SK-N-SH treated with all-trans-retinoic acid at 6 μM for 48 hours (cell line): ENCODE measurements around the gene PRCP.

ENCODE experiments used
- ATAC-seq: fragments of 200-7000 bp; cut with Tn5 transposase; 3 replicates; pipeline ENCODE4 v1.9.1; 2020; ENCODE audit warnings: mild to moderate bottlenecking, moderate library complexity
- ARNTL ChIP-seq: fragments of 450-650 bp; formaldehyde crosslinking; IDR thresholded peaks from 2 replicates; pipeline ENCODE4 v1.5.0; 2020; ENCODE audit warnings: low read depth, mild to moderate bottlenecking, moderate library complexity, borderline replicate concordance
- CSDC2 ChIP-seq: fragments of 250-450 bp; sonication (Bioruptor Pico); IDR thresholded peaks from 2 replicates; pipeline ENCODE4 v1.5.0; 2020; ENCODE audit warnings: mild to moderate bottlenecking, moderate library complexity
- ESRRG ChIP-seq: fragments of 250-450 bp; sonication (Bioruptor Pico); IDR thresholded peaks from 2 replicates; pipeline ENCODE4 v1.6.1; 2021; ENCODE audit warnings: mild to moderate bottlenecking
- GLIS3 ChIP-seq: fragments of 250-450 bp; sonication (Bioruptor Pico); IDR thresholded peaks from 2 replicates; pipeline ENCODE4 v1.5.0; 2020; ENCODE audit warnings: mild to moderate bottlenecking, moderate library complexity
- ISL1 ChIP-seq: fragments of 250-450 bp; sonication (Bioruptor Pico); IDR thresholded peaks from 2 replicates; pipeline ENCODE4 v2.1.2; 2022; ENCODE audit warnings: mild to moderate bottlenecking, moderate library complexity
- OSR1 ChIP-seq: fragments of 250-450 bp; sonication (Bioruptor Pico); IDR thresholded peaks from 2 replicates; pipeline ENCODE4 v1.8.0; 2022; ENCODE audit warnings: moderate library complexity, mild to moderate bottlenecking, inconsistent platforms
- PPARA ChIP-seq: fragments of 250-450 bp; sonication (Bioruptor Pico); IDR thresholded peaks from 2 replicates; pipeline ENCODE4 v1.5.0; 2020; ENCODE audit warnings: mild to moderate bottlenecking, borderline replicate concordance
- RARB ChIP-seq: fragments of 250-450 bp; sonication (Bioruptor Pico); IDR thresholded peaks from 2 replicates; pipeline ENCODE4 v1.8.0; 2021; ENCODE audit warnings: mild to moderate bottlenecking, moderate library complexity
- SNAI2 ChIP-seq: fragments of 250-450 bp; sonication (Bioruptor Pico); IDR thresholded peaks from 2 replicates; pipeline ENCODE4 v1.5.0; 2020; ENCODE audit warnings: mild to moderate bottlenecking, moderate library complexity
- TCF4 ChIP-seq: fragments of 250-450 bp; sonication (Bioruptor Pico); IDR thresholded peaks from 2 replicates; pipeline ENCODE4 v1.8.0; 2021; ENCODE audit warnings: mild to moderate bottlenecking, moderate library complexity, borderline replicate concordance
- TOX ChIP-seq: fragments of 250-450 bp; sonication (Bioruptor Pico); IDR thresholded peaks from 2 replicates; pipeline ENCODE4 v1.8.0; 2021; ENCODE audit warnings: mild to moderate bottlenecking, moderate library complexity, borderline replicate concordance
- ZC3H10 ChIP-seq: fragments of 250-450 bp; sonication (Bioruptor Pico); IDR thresholded peaks from 2 replicates; pipeline ENCODE4 v1.5.1; 2021; ENCODE audit warnings: mild to moderate bottlenecking, moderate library complexity
- ZNF565 ChIP-seq: fragments of 450-650 bp; formaldehyde crosslinking; conservative IDR thresholded peaks from 2 replicates; pipeline ENCODE4 v1.5.0; 2020; ENCODE audit warnings: low read depth, mild to moderate bottlenecking, moderate library complexity
- ZNF70 ChIP-seq: fragments of 450-650 bp; formaldehyde crosslinking; IDR thresholded peaks from 2 replicates; pipeline ENCODE4 v1.5.0; 2020; ENCODE audit warnings: mild to moderate bottlenecking, moderate library complexity
- TF ChIP-seq, protein P1 (sequence below): fragments of 250-450 bp; sonication (Bioruptor Pico); IDR thresholded peaks from 2 replicates; pipeline ENCODE4 v1.5.1; 2020; ENCODE audit warnings: low read depth, mild to moderate bottlenecking, moderate library complexity
- TF ChIP-seq, protein P2 (sequence below): fragments of 250-450 bp; sonication (Bioruptor Pico); IDR thresholded peaks from 2 replicates; pipeline ENCODE4 v1.8.0; 2021; ENCODE audit warnings: low read depth, mild to moderate bottlenecking, moderate library complexity, borderline replicate concordance
- TF ChIP-seq, protein P3 (sequence below): fragments of 250-450 bp; sonication (Bioruptor Pico); IDR thresholded peaks from 2 replicates; pipeline ENCODE4 v1.5.0; 2020; ENCODE audit warnings: mild to moderate bottlenecking, moderate library complexity
- TF ChIP-seq, protein P4 (sequence below): fragments of 250-450 bp; sonication (Bioruptor Pico); IDR thresholded peaks from 2 replicates; pipeline ENCODE4 v1.5.1; 2021; ENCODE audit warnings: mild to moderate bottlenecking, moderate library complexity
- TF ChIP-seq, protein P5 (sequence below): fragments of 250-450 bp; sonication (Bioruptor Pico); IDR thresholded peaks from 2 replicates; pipeline ENCODE4 v1.8.0; 2020; ENCODE audit warnings: mild to moderate bottlenecking, moderate library complexity, borderline replicate concordance

The PRCP gene

DNA sequence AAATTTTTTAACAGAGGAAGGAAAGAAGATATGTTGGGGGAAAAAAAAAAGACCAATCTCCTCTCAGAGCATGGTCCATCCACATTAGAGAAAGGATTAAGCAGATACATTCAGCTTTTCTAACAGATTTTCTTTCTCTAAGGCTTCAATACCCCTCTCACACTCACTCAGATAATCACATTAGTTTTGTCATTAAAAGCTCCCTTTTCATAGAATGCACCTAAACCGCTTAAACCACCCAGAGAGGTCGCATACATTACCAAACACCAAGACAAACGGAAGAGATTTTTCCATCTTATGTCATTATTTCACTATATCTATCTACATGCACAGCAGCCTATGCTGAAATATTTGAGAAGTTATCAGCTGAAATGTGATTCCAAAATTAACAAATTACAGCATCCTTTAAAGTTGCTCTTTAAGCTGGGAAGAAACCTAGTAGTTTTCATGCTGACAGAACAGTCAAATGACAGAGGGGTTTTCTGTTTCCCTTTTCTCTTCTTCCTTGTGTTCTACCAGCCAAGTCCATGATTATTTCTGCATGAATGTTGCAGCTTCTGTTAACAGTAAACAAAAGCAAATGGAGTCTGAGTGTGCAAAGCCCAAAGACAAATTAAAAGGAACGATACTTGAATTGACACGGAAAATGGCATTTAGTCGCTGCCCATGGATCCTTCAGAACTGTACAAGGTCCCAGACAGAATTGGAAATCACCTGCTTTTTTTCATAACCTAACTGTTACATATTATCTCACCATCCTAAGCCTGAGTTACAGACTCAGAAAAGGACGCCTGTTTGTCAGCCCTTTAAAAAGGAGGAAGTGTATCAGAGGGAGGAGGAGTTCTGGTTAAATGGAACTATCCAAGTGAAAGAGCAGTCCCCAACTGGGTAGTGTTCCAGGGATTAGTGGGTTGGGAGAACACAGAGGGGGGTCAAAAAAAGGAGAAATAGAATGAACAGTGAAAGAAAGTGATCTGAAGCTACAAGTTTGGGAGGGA, 54.6 kb downstream of the PRCP start:
- ATAC-seq, result no peak
- no peak for TF ChIP-seq ZNF565 (CRISPR knock-in tag)
- no peak for TF ChIP-seq OSR1 (CRISPR knock-in tag)
- TF ChIP-seq TCF4 (CRISPR knock-in tag), result no peak
- TF ChIP-seq, protein P1, sequence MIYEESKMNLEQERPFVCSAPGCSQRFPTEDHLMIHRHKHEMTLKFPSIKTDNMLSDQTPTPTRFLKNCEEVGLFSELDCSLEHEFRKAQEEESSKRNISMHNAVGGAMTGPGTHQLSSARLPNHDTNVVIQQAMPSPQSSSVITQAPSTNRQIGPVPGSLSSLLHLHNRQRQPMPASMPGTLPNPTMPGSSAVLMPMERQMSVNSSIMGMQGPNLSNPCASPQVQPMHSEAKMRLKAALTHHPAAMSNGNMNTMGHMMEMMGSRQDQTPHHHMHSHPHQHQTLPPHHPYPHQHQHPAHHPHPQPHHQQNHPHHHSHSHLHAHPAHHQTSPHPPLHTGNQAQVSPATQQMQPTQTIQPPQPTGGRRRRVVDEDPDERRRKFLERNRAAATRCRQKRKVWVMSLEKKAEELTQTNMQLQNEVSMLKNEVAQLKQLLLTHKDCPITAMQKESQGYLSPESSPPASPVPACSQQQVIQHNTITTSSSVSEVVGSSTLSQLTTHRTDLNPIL (CRISPR knock-in tag), result no peak
- no peak for TF ChIP-seq CSDC2 (CRISPR knock-in tag)

DNA sequence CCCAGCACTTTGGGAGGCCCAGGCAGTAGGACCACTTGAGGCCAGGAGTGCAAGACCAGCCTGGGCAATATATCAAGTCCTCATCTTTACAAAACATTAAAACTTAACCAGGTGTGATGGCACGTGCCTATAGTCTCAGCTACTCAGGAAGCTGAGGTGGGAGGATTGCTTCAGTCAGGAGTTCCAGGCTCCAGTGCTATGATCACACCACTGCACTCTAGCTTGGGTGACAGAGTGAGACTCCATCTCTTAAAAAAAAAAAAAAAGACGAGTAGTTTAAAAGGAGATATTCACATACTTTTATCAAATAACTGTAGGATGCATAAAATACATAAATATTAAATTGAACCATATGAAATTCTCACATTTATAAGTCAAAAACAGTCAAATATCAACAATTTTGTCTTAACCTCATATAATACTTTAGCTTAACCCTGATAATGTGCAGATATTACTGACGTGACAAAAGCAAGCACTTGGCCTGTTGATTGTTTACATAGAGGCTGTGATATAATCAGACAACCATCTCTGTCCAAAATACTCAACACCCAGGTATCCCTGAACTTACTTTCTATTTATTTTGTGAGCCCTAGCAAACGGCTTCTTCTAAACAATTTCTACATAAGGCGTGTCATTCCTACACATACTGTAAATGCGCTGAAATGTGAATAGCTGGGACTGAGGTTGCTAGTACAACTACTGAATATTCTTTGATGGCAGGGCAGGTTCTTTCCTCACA, 57.0 kb downstream of the PRCP start:
- ATAC-seq, result no peak

DNA sequence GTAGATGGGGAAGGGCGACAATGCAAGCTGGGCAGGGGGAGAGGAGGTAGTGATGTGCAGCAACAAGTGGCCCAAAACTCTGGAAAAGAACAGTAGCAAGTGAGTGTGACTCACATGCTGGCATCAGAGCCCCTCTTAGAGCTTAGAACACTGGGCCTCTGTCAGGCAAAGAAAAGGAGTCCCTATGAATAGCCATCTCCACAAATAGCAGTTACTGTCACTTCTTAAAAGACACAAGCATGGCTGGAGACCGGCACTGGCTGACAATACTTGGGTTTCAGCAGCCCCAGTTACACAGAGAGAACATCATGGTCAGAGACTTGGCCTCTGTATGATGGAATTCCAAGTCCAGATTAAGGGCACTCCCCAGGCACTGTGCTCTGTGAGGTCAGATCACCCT, 58.2 kb downstream of the PRCP start:
- ATAC-seq, result no peak
- no peak for TF ChIP-seq TOX (CRISPR knock-in tag)
- TF ChIP-seq, protein P2, sequence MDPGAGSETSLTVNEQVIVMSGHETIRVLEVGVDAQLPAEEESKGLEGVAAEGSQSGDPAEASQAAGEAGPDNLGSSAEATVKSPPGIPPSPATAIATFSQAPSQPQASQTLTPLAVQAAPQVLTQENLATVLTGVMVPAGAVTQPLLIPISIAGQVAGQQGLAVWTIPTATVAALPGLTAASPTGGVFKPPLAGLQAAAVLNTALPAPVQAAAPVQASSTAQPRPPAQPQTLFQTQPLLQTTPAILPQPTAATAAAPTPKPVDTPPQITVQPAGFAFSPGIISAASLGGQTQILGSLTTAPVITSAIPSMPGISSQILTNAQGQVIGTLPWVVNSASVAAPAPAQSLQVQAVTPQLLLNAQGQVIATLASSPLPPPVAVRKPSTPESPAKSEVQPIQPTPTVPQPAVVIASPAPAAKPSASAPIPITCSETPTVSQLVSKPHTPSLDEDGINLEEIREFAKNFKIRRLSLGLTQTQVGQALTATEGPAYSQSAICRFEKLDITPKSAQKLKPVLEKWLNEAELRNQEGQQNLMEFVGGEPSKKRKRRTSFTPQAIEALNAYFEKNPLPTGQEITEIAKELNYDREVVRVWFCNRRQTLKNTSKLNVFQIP (CRISPR knock-in tag), result no peak
- TF ChIP-seq CSDC2 (CRISPR knock-in tag), result no peak
- no peak for TF ChIP-seq ESRRG
- TF ChIP-seq ISL1 (CRISPR knock-in tag), result no peak

More for the DNA sequence above, 57.0 kb downstream of the PRCP start:
- no peak for TF ChIP-seq GLIS3 (CRISPR knock-in tag)

DNA sequence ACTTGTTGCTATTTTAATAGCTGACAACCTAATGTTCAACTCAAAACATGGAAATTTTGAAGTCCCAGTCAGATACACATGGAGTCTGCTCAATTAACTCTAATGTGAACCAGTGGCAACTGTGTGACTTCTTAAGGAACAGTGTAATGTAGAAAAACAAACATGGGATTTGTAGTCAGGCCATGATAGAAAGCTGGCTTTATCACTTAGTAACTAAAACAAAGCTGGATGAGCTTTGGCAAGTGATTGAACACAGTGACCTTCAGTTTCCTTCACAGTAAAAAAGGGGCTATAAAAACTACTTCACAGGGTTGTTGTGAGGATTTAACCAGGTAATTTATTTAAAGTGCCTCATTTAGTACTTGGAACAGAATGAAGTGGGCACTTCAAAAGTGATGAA, 62.6 kb downstream of the PRCP start:
- TF ChIP-seq PPARA (no peak), ARNTL (CRISPR knock-in tag) (no peak), CSDC2 (CRISPR knock-in tag) (no peak), ZC3H10 (CRISPR knock-in tag) (no peak)
- ATAC-seq, result no peak

DNA sequence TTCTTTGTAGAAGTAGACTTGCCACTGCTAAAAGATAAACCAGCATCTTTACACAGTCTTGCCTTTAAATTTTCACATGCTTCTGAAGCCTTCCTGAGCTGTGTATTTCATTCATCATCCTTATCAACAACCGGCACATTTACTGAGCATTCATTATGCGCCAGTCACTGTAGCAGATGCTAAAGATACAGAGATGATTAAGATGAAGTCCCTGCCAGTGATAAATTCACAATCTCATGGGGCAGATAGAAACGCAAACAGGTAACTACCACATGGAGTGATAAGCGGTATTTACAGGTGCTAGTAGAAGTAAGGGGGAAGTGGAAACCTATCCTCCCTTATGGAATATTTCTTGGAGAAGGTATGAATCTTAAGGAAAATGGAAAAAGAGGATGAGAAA, 67.2 kb downstream of the PRCP start:
- no peak for TF ChIP-seq ZC3H10 (CRISPR knock-in tag)
- TF ChIP-seq, protein P3, sequence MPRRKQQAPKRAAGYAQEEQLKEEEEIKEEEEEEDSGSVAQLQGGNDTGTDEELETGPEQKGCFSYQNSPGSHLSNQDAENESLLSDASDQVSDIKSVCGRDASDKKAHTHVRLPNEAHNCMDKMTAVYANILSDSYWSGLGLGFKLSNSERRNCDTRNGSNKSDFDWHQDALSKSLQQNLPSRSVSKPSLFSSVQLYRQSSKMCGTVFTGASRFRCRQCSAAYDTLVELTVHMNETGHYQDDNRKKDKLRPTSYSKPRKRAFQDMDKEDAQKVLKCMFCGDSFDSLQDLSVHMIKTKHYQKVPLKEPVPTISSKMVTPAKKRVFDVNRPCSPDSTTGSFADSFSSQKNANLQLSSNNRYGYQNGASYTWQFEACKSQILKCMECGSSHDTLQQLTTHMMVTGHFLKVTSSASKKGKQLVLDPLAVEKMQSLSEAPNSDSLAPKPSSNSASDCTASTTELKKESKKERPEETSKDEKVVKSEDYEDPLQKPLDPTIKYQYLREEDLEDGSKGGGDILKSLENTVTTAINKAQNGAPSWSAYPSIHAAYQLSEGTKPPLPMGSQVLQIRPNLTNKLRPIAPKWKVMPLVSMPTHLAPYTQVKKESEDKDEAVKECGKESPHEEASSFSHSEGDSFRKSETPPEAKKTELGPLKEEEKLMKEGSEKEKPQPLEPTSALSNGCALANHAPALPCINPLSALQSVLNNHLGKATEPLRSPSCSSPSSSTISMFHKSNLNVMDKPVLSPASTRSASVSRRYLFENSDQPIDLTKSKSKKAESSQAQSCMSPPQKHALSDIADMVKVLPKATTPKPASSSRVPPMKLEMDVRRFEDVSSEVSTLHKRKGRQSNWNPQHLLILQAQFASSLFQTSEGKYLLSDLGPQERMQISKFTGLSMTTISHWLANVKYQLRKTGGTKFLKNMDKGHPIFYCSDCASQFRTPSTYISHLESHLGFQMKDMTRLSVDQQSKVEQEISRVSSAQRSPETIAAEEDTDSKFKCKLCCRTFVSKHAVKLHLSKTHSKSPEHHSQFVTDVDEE, result no peak
- no peak for ATAC-seq

DNA sequence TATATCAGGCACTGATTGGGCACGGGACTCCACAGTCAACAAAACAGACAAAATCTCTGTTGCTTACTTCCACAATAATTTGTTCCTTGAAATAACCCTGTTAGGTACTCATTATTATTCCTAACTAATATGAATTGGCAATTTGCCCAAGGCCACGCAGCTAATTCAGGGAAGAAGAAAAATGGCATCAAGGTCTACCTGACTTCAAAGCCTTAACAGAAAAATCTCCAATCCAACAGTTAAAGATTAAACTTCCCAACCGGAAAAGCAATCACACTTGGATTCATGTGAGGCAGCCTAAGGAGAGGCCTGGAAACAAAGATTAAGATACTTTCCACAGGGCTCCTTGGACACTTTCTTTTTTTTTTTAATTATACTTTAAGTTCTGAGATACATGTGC, 68.9 kb downstream of the PRCP start:
- ATAC-seq, result no peak
- TF ChIP-seq, protein P4, sequence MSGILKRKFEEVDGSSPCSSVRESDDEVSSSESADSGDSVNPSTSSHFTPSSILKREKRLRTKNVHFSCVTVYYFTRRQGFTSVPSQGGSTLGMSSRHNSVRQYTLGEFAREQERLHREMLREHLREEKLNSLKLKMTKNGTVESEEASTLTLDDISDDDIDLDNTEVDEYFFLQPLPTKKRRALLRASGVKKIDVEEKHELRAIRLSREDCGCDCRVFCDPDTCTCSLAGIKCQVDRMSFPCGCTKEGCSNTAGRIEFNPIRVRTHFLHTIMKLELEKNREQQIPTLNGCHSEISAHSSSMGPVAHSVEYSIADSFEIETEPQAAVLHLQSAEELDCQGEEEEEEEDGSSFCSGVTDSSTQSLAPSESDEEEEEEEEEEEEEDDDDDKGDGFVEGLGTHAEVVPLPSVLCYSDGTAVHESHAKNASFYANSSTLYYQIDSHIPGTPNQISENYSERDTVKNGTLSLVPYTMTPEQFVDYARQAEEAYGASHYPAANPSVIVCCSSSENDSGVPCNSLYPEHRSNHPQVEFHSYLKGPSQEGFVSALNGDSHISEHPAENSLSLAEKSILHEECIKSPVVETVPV, result no peak
- TF ChIP-seq ZNF70 (no peak), RARB (CRISPR knock-in tag) (no peak), SNAI2 (no peak), PPARA (no peak), ZNF565 (CRISPR knock-in tag) (no peak)
- TF ChIP-seq, protein P5, sequence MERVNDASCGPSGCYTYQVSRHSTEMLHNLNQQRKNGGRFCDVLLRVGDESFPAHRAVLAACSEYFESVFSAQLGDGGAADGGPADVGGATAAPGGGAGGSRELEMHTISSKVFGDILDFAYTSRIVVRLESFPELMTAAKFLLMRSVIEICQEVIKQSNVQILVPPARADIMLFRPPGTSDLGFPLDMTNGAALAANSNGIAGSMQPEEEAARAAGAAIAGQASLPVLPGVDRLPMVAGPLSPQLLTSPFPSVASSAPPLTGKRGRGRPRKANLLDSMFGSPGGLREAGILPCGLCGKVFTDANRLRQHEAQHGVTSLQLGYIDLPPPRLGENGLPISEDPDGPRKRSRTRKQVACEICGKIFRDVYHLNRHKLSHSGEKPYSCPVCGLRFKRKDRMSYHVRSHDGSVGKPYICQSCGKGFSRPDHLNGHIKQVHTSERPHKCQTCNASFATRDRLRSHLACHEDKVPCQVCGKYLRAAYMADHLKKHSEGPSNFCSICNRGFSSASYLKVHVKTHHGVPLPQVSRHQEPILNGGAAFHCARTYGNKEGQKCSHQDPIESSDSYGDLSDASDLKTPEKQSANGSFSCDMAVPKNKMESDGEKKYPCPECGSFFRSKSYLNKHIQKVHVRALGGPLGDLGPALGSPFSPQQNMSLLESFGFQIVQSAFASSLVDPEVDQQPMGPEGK, result no peak
- TF ChIP-seq, protein P3, result no peak
